Osteoblast (primary cell): ENCODE measurements around the gene MBD1. TPM values are rescaled to one million over a fixed set of nuclear protein-coding genes. Genes with fewer than 3 reads are reported as not detected.
A peak's percentile ranks its signal among the peaks of the same experiment; 100 is the strongest.

ENCODE experiments used
- DNase-seq: peaks from one replicate; pipeline ENCODE4 v3.0.0; 2011; ENCODE audit warnings: low spot score, mixed read lengths; ENCODE audit not compliant: insufficient read length; ENCODE audit errors: missing footprints
- H2AFZ ChIP-seq: 2 replicates; pipeline ENCODE4 v1.6.0; 2011; ENCODE audit warnings: mild to moderate bottlenecking, low read length
- H3K27ac ChIP-seq: 2 replicates; pipeline ENCODE4 v1.5.1; 2011; ENCODE audit warnings: mild to moderate bottlenecking, low read depth, low read length, moderate library complexity
- H3K27me3 ChIP-seq: 2 replicates; pipeline ENCODE4 v1.6.0; 2012; ENCODE audit warnings: mild to moderate bottlenecking, control low read depth, inconsistent platforms, low read length, moderate library complexity; ENCODE audit not compliant: insufficient read depth
- H3K36me3 ChIP-seq: 2 replicates; pipeline ENCODE4 v1.5.1; 2011; ENCODE audit warnings: mild to moderate bottlenecking, low read length, control low read depth, moderate library complexity; ENCODE audit not compliant: insufficient read depth
- H3K4me1 ChIP-seq: 2 replicates; pipeline ENCODE4 v1.5.1; 2011; ENCODE audit warnings: mild to moderate bottlenecking, low read length, control low read depth, moderate library complexity; ENCODE audit not compliant: insufficient read depth
- H3K4me2 ChIP-seq: 2 replicates; pipeline ENCODE4 v1.6.0; 2011; ENCODE audit warnings: mild to moderate bottlenecking, low read length; ENCODE audit not compliant: insufficient read depth
- H3K4me3 ChIP-seq: fragments of 200-600 bp; sonication (generic); 3 replicates; pipeline ENCODE4 v1.5.1; 2012; ENCODE audit warnings: mild to moderate bottlenecking, low read length, inconsistent platforms; ENCODE audit not compliant: insufficient read depth
- H3K79me2 ChIP-seq: 2 replicates; pipeline ENCODE4 v1.6.0; 2012; ENCODE audit warnings: mild to moderate bottlenecking, low read length, control low read depth, inconsistent platforms; ENCODE audit not compliant: insufficient read depth
- H3K9me3 ChIP-seq: 2 replicates; pipeline ENCODE4 v1.5.1; 2011; ENCODE audit warnings: low read depth, low read length, control low read depth
- H4K20me1 ChIP-seq: 2 replicates; pipeline ENCODE4 v1.6.0; 2012; ENCODE audit warnings: mild to moderate bottlenecking, low read length, control low read depth; ENCODE audit not compliant: insufficient read depth
- total RNA-seq: library from RNA; depleted of rRNA; stranded (reverse); fragments of >200 nt; gene quantifications from 2 replicates; pipeline ENCODE4 v1.2.3, GENCODE V29; 2012
- TF ChIP-seq, protein P1 (sequence below): IDR thresholded peaks from 2 replicates; pipeline ENCODE4 v1.5.1; 2011; ENCODE audit warnings: mild to moderate bottlenecking, low read depth, low read length, moderate library complexity; ENCODE audit errors: extremely low read depth

Gene MBD1
- total RNA-seq, 1 donor: 71.3 TPM

DNA sequence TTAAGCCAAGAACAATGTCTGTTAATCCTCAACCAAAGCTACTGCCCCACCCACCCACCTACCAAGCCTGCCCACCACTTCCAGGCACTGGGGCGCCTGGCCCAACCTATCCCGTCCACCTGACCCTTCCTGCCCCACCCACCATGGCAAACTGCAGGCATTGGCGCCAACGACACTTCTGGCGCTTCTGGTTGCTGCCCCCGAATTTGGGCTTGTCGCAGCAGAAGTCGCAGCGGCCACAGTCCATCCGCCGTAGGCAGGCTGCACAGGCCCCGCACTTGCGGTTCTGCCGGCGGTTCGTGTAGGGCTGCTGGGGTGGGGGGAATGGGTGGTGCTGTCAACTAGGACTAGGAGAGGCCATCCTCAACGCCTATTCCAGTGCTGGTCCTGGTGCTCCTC lies 7.3 kb downstream of the MBD1 start:
- Histone ChIP-seq H3K4me2 (no peak overlapping the region), H3K27ac (no peak overlapping the region), H3K36me3 (peaks cover 74% of the 10 kb centered on the region), H2AFZ (no peak overlapping the region), H3K9me3 (no peaks in the 10 kb centered on the region), H4K20me1 (peaks cover 13% of the 10 kb centered on the region), H3K4me3 (no peak overlapping the region), H3K27me3 (no peaks in the 10 kb centered on the region), H3K79me2 (peaks cover 19% of the 10 kb centered on the region), H3K4me1 (peaks cover 11% of the 10 kb centered on the region)
- TF ChIP-seq, protein P1, sequence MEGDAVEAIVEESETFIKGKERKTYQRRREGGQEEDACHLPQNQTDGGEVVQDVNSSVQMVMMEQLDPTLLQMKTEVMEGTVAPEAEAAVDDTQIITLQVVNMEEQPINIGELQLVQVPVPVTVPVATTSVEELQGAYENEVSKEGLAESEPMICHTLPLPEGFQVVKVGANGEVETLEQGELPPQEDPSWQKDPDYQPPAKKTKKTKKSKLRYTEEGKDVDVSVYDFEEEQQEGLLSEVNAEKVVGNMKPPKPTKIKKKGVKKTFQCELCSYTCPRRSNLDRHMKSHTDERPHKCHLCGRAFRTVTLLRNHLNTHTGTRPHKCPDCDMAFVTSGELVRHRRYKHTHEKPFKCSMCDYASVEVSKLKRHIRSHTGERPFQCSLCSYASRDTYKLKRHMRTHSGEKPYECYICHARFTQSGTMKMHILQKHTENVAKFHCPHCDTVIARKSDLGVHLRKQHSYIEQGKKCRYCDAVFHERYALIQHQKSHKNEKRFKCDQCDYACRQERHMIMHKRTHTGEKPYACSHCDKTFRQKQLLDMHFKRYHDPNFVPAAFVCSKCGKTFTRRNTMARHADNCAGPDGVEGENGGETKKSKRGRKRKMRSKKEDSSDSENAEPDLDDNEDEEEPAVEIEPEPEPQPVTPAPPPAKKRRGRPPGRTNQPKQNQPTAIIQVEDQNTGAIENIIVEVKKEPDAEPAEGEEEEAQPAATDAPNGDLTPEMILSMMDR: no peak
- no peak for DNase-seq

DNA sequence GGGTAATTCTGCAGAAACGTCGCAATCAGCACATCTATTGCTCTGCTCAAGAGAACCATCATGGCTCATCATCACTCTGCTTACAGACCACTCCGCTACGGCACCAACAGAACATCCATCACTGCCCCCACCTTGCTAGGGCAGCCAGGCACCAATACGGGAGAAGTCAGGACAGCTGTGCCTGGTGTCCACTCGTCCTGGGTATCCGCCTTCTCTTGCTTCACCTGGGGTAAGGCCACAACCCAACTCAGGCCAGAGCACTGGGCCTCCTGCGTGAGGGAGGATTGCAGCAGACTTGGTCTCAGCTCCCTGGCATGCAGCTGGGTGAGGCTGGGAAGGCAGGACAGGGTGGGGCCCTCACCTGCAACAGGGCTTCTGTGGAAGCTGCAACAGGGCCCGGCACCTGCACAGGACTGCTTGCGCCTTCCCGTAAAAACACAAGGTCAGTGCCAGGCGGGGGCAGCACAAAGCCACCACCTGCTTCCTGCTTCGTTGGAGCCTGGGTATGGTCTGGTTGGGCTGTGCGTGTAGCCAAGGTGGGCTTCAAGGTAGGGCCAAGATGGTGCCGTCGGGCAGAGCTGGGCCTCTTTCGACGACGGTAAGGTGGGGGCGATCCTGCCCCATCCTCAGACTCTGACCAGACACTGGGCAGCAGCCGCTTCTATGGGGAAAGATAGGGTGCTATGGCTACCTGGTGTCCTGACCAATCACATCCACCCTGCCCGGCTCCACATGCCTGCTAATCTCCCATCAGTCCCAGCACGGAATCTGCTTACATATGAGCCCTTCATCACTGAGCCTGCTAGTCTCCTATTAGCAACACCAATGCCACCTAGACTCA lies 7.9 kb downstream of the MBD1 start:
- peaks cover 75% of the 10 kb centered on the region for H3K36me3 ChIP-seq
- no peaks in the 10 kb centered on the region for H3K9me3 ChIP-seq
- H3K79me2 ChIP-seq: peaks cover 14% of the 10 kb centered on the region
- H2AFZ ChIP-seq: no peak overlapping the region
- H3K27ac ChIP-seq: no peak overlapping the region
- peak; percentile 58 for DNase-seq
- H3K4me2 ChIP-seq: no peak overlapping the region
- H3K4me3 ChIP-seq: no peak overlapping the region
- H3K27me3 ChIP-seq: no peaks in the 10 kb centered on the region
- peaks cover 10% of the 10 kb centered on the region for H4K20me1 ChIP-seq
- TF ChIP-seq, protein P1: no peak
- peaks cover 9% of the 10 kb centered on the region for H3K4me1 ChIP-seq

DNA sequence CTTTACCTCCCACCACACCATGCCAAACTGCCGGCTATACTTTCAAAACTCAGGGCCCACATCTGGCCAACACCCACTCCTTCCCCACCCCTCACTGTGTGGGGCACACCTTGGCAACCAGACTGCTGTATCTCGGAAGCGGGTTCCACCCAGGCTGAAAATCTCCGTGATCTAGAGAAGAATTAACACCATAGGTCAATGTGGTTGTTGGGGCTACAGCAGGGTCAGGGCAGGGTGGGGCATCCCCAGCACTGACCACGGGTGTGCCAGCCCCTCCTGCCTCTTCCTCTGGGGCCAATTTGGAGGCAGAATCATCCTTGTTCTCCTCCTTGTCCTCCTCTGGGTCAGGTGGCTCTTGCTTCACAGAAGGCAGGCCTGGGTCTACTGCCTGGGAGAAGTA lies 8.8 kb downstream of the MBD1 start:
- no peak overlapping the region for H3K4me3 ChIP-seq
- H2AFZ ChIP-seq: no peak overlapping the region
- peak; percentile 58 for DNase-seq
- peaks cover 75% of the 10 kb centered on the region for H3K36me3 ChIP-seq
- peaks cover 7% of the 10 kb centered on the region for H4K20me1 ChIP-seq
- H3K4me1 ChIP-seq: peaks cover 5% of the 10 kb centered on the region
- H3K27me3 ChIP-seq: no peaks in the 10 kb centered on the region
- peaks cover 8% of the 10 kb centered on the region for H3K79me2 ChIP-seq
- no peaks in the 10 kb centered on the region for H3K9me3 ChIP-seq
- TF ChIP-seq, protein P1: no peak
- H3K4me2 ChIP-seq: no peak overlapping the region
- H3K27ac ChIP-seq: no peak overlapping the region

DNA sequence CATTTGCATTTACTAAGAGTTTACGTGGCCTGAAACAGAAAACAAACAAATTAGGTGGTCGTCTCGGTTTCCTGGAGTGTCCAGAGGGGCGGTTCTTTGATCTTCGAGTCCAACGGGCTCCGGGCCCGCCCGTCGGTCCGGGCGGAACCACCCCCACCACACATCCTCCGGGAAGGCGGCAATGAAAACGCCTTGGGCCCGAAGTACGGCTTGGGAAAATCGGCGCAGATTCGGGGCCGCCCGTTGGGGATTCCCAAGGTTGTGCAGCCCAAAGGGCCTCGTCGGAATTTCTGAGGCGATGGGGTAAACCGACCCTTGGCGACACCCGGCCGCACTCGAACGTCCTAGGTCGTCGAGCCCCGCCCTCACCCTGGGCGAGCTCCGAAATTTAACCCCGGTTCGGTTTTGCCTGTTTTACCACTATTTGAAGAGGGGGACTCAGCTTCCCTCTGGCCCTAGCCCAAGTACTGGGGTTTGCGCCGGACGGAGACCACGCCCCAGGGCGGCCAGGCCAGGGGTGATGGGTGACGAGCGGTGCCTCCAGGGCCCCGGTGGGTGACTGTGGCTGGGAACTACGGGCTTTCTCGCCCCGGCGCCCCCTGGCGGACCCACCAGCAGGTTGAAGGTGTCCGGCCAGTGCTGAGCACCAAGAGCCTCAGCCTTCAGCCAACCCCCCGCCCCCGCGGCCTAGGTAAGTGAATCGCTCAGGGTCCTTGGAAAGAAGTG lies 13.1 kb downstream of the MBD1 start:
- Histone ChIP-seq H2AFZ (peak overlapping the region; percentile 91), H3K4me3 (peak overlapping the region; percentile 79)

More for the DNA sequence above, 13.1 kb downstream of the MBD1 start:
- Histone ChIP-seq H3K27me3 (no peaks in the 10 kb centered on the region), H3K4me1 (peaks cover 13% of the 10 kb centered on the region), H4K20me1 (no peaks in the 10 kb centered on the region), H3K4me2 (peak overlapping the region; percentile 76), H3K27ac (peak overlapping the region; percentile 69), H3K36me3 (peaks cover 37% of the 10 kb centered on the region), H3K79me2 (no peaks in the 10 kb centered on the region), H3K9me3 (no peaks in the 10 kb centered on the region)
- TF ChIP-seq, protein P1: peak; percentile 76
- DNase-seq: peak; percentile 98
